Liver (tissue), 9 donors: Measurements from ENCODE around the gene PTTG1IP. TPM values are rescaled to one million over a fixed set of nuclear protein-coding genes. Genes with fewer than 3 reads are reported as not detected.

Experiments used
- DNase-seq: peaks from one replicate; pipeline ENCODE4 v3.0.0-alpha.2; 2017; ENCODE audit warnings: low spot score
- H3K27ac ChIP-seq, 2 donors: one replicate each; pipeline ENCODE4 v1.7.0; 2013; ENCODE audit warnings: inconsistent platforms in 2 of 2, low read length in 2 of 2, control low read depth in 1 of 2, low read depth in 1 of 2, mild to moderate bottlenecking in 1 of 2
- H3K27me3 ChIP-seq, 4 donors: one replicate each; pipeline versions ENCODE4 v1.6.1 to v1.7.0; 2013; ENCODE audit warnings: low read length in 3 of 4, inconsistent platforms in 1 of 4, mild to moderate bottlenecking in 1 of 4, moderate library complexity in 1 of 4; ENCODE audit not compliant: control insufficient read depth in 4 of 4, insufficient read depth in 4 of 4
- H3K36me3 ChIP-seq, 4 donors: one replicate each; pipeline versions ENCODE4 v1.6.1 to v1.7.0; 2013; ENCODE audit warnings: low read length in 3 of 4, mild to moderate bottlenecking in 3 of 4, low read depth in 1 of 4, moderate library complexity in 1 of 4; ENCODE audit not compliant: control insufficient read depth in 4 of 4, insufficient read depth in 3 of 4
- H3K4me1 ChIP-seq, 4 donors: one replicate each; pipeline versions ENCODE4 v1.6.1 to v1.7.0; 2013; ENCODE audit warnings: low read length in 3 of 4, mild to moderate bottlenecking in 3 of 4, moderate library complexity in 1 of 4; ENCODE audit not compliant: control insufficient read depth in 4 of 4, insufficient read depth in 4 of 4
- H3K4me3 ChIP-seq, 3 donors: one replicate each; pipeline versions ENCODE4 v1.6.1 to v1.7.0; 2013; ENCODE audit warnings: low read length in 3 of 3, control low read depth in 1 of 3, low read depth in 1 of 3, mild to moderate bottlenecking in 1 of 3
- H3K9ac ChIP-seq, 2 donors: one replicate each; pipeline ENCODE4 v1.7.0; 2013; ENCODE audit warnings: low read length in 2 of 2, mild to moderate bottlenecking in 2 of 2, moderate library complexity in 2 of 2, control low read depth in 1 of 2, low read depth in 1 of 2
- H3K9me3 ChIP-seq, 4 donors: one replicate each; pipeline versions ENCODE4 v1.6.1 to v1.7.0; 2013; ENCODE audit warnings: low read length in 3 of 4; ENCODE audit not compliant: control insufficient read depth in 4 of 4
- FOXA1 ChIP-seq: IDR thresholded peaks from 2 replicates; pipeline ENCODE4 v1.6.1; 2016; ENCODE audit warnings: antibody characterized with exemption
- FOXA2 ChIP-seq: IDR thresholded peaks from 2 replicates; pipeline ENCODE4 v1.6.1; 2016; ENCODE audit warnings: antibody characterized with exemption
- GABPA ChIP-seq, 2 donors: IDR thresholded peaks in 1 of 2; conservative IDR thresholded peaks in 1 of 2; 2 replicates each; pipeline ENCODE4 v1.6.1; 2016; ENCODE audit warnings: antibody characterized with exemption in 2 of 2, mild to moderate bottlenecking in 1 of 2, moderate library complexity in 1 of 2
- HNF4A ChIP-seq, 2 donors: conservative IDR thresholded peaks; 2 replicates each; pipeline ENCODE4 v1.6.1; 2016; ENCODE audit warnings: antibody characterized with exemption in 2 of 2, mild to moderate bottlenecking in 2 of 2
- HNF4G ChIP-seq: IDR thresholded peaks from 2 replicates; pipeline ENCODE4 v1.6.1; 2016; ENCODE audit warnings: antibody characterized with exemption
- MAX ChIP-seq: IDR thresholded peaks from 2 replicates; pipeline ENCODE4 v1.6.1; 2016; ENCODE audit warnings: antibody characterized with exemption
- RAD21 ChIP-seq, 2 donors: IDR thresholded peaks; 2 replicates each; pipeline ENCODE4 v1.6.1; 2016; ENCODE audit warnings: antibody characterized with exemption in 2 of 2, mild to moderate bottlenecking in 2 of 2
- REST ChIP-seq: IDR thresholded peaks from 2 replicates; pipeline ENCODE4 v1.6.1; 2016; ENCODE audit warnings: antibody characterized with exemption, mild to moderate bottlenecking
- WGBS: extraction: QIAGEN DNeasy Blood & Tissue Kit; methylation state at CpG from one replicate; pipeline ENCODE4 v1.1.7; 2013; 5-methylcytosine and 5-hydroxymethylcytosine counted together
- polyA plus RNA-seq, 2 donors: library from polyadenylated mRNA; stranded (reverse) in 1 of 2; unstranded in 1 of 2; fragments of 200-250 nt in 1 of 2; fragments of >200 nt in 1 of 2; fragmentation: Nextera tagmentation in 1 of 2; extraction: Ambion mirVana in 1 of 2; gene quantifications; one replicate each; pipeline versions ENCODE4 v1.2.1 to v1.2.3, GENCODE V29; 2013 to 2015
- total RNA-seq, 2 donors: library from RNA; depleted of rRNA; stranded (reverse); fragments of >200 nt; gene quantifications; one replicate each; pipeline ENCODE4 v1.2.3, GENCODE V29; 2014
- TF ChIP-seq, protein P1 (sequence below): fragments of 150-350 bp; IDR thresholded peaks from 2 replicates; pipeline ENCODE4 v1.5.1; 2017; ENCODE audit warnings: improper control_type of control experiment, low read depth, low read length; ENCODE audit not compliant: missing input control
- donor health status: healthy.
- donor health status: healthy.
- donor health status: healthy.
- donor health status: healthy.
- donor health status: healthy.

The PTTG1IP gene
- total and polyA plus RNA-seq, 4 donors: 62.0 to 94.0 (median 79.8) TPM

DNA sequence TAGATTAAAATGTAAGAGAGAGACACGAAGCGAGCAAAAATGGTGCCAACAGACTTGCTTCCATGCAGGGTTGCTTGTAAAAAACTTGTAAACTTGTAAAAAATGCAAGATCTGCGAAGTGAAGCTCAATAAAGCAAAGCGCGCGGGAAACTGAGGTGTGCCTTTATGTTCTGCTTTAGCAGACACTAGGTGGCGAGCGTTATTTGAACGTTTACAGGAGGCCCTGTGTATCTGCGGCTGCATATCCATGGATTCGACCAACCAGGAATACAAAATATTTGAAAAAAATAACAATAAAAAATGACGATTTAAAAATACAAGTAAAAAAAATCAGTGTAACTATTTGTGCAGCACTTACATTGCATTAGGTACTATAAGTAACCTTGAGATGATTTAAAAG, 73.4 kb downstream of the PTTG1IP start:
- H3K4me1 ChIP-seq: peaks cover 7 to 37% (median 25%) of the 10 kb centered on the region in 4 donors
- DNase-seq: no peak
- no peak overlapping the region for H3K9ac ChIP-seq

GRCh38 chr21:44799646-44800045, 73.8 kb downstream of the PTTG1IP start:
- H3K27ac ChIP-seq: no peak overlapping the region
- H3K36me3 ChIP-seq: peaks cover 0 to 8% (median 1%) of the 10 kb centered on the region in 4 donors
- H3K27me3 ChIP-seq: no peaks in the 10 kb centered on the region
- no peak for DNase-seq
- no peaks in the 10 kb centered on the region for H3K9me3 ChIP-seq
- H3K4me3 ChIP-seq: no peak overlapping the region
- H3K4me1 ChIP-seq: peaks cover 7 to 32% (median 23%) of the 10 kb centered on the region in 4 donors
- H3K9ac ChIP-seq: no peak overlapping the region
- TF ChIP-seq HNF4A (conservative IDR thresholded peaks at IDR 0.05) (no peak), HNF4G (no peak)
- TF ChIP-seq, protein P1, sequence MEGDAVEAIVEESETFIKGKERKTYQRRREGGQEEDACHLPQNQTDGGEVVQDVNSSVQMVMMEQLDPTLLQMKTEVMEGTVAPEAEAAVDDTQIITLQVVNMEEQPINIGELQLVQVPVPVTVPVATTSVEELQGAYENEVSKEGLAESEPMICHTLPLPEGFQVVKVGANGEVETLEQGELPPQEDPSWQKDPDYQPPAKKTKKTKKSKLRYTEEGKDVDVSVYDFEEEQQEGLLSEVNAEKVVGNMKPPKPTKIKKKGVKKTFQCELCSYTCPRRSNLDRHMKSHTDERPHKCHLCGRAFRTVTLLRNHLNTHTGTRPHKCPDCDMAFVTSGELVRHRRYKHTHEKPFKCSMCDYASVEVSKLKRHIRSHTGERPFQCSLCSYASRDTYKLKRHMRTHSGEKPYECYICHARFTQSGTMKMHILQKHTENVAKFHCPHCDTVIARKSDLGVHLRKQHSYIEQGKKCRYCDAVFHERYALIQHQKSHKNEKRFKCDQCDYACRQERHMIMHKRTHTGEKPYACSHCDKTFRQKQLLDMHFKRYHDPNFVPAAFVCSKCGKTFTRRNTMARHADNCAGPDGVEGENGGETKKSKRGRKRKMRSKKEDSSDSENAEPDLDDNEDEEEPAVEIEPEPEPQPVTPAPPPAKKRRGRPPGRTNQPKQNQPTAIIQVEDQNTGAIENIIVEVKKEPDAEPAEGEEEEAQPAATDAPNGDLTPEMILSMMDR: no peak
- 82% methylated on average over 1 of the region's 1 CpG for WGBS

More for the DNA sequence above, 73.4 kb downstream of the PTTG1IP start:
- no peaks in the 10 kb centered on the region for H3K27me3 ChIP-seq
- no peak overlapping the region for H3K4me3 ChIP-seq
- H3K9me3 ChIP-seq: no peaks in the 10 kb centered on the region
- H3K27ac ChIP-seq: no peak overlapping the region
- WGBS: 62% methylated on average over 12 of the region's 12 CpGs
- peaks cover 0 to 8% (median 1%) of the 10 kb centered on the region in 4 donors for H3K36me3 ChIP-seq
- TF ChIP-seq FOXA1 (no peak), FOXA2 (no peak), REST (no peak), GABPA (IDR thresholded peaks at IDR 0.05 in 1 of 2, conservative IDR thresholded peaks at IDR 0.05 in 1 of 2) (no peak), MAX (no peak), RAD21 (IDR thresholded peaks at IDR 0.05) (peak in 1 of 2 donors; percentile 33)

Other genes with a start within 250 kb of the PTTG1IP start
- not detected for gene KRTAP10-9, start 246.6 kb downstream of the PTTG1IP start, total RNA-seq
- not detected for gene KRTAP10-9, start 246.6 kb downstream of the PTTG1IP start, polyA plus RNA-seq
- gene KRTAP10-10, start 236.3 kb downstream of the PTTG1IP start, total RNA-seq: not detected
- gene KRTAP10-10, start 236.3 kb downstream of the PTTG1IP start, polyA plus RNA-seq: not detected
- gene KRTAP10-11, start 227.3 kb downstream of the PTTG1IP start, total RNA-seq: not detected
- gene KRTAP10-11, start 227.3 kb downstream of the PTTG1IP start, polyA plus RNA-seq: not detected
- gene KRTAP12-4, start 219.0 kb downstream of the PTTG1IP start, total RNA-seq: not detected
- not detected for gene KRTAP12-4, start 219.0 kb downstream of the PTTG1IP start, polyA plus RNA-seq
- gene KRTAP12-3, start 215.8 kb downstream of the PTTG1IP start, total RNA-seq: not detected
- not detected for gene KRTAP12-3, start 215.8 kb downstream of the PTTG1IP start, polyA plus RNA-seq
- not detected for gene KRTAP12-2, start 206.8 kb downstream of the PTTG1IP start, total RNA-seq
- not detected for gene KRTAP12-2, start 206.8 kb downstream of the PTTG1IP start, polyA plus RNA-seq
- not detected for gene KRTAP12-1, start 191.5 kb downstream of the PTTG1IP start, total RNA-seq
- gene KRTAP12-1, start 191.5 kb downstream of the PTTG1IP start, polyA plus RNA-seq: not detected
- gene KRTAP10-12, start 176.5 kb downstream of the PTTG1IP start, total RNA-seq: not detected
- not detected for gene KRTAP10-12, start 176.5 kb downstream of the PTTG1IP start, polyA plus RNA-seq
- under 1 TPM in 1 of 2 donors, not detected in 1; under 0.01 TPM for gene TSPEAR, start 162.1 kb downstream of the PTTG1IP start, total RNA-seq
- gene TSPEAR, start 162.1 kb downstream of the PTTG1IP start, polyA plus RNA-seq: under 1 TPM; 0.01 to 0.14 TPM
- gene UBE2G2, start 71.9 kb downstream of the PTTG1IP start, total RNA-seq: 10 to 100 TPM; 35.1 to 83.5 TPM
- 10 to 100 TPM; 27.4 to 46.6 TPM for gene UBE2G2, start 71.9 kb downstream of the PTTG1IP start, polyA plus RNA-seq
- gene SUMO3, start 55.6 kb downstream of the PTTG1IP start, total RNA-seq: 10 to 100 TPM; 35.1 to 39.9 TPM
- 10 to 100 TPM; 41.4 to 51.0 TPM for gene SUMO3, start 55.6 kb downstream of the PTTG1IP start, polyA plus RNA-seq
- 10 to 100 TPM; 33.8 to 50.6 TPM for gene ITGB2, start 47.2 kb upstream of the PTTG1IP start, total RNA-seq
- gene ITGB2, start 47.2 kb upstream of the PTTG1IP start, polyA plus RNA-seq: 10 to 100 TPM in 1 of 2 donors, 1 to 10 TPM in 1; 9.6 to 23.6 TPM
- 1 to 10 TPM; 7.5 to 7.7 TPM for gene SLX9, start 66.3 kb upstream of the PTTG1IP start, total RNA-seq
- 10 to 100 TPM; 16.6 to 20.3 TPM for gene SLX9, start 66.3 kb upstream of the PTTG1IP start, polyA plus RNA-seq
- gene ADARB1, start 200.9 kb upstream of the PTTG1IP start, total RNA-seq: 1 to 10 TPM; 3.1 to 7.8 TPM
- gene ADARB1, start 200.9 kb upstream of the PTTG1IP start, polyA plus RNA-seq: 1 to 10 TPM; 1.6 to 2.6 TPM